ENCODE measurements around the gene APBA1.

Gene APBA1

DNA sequence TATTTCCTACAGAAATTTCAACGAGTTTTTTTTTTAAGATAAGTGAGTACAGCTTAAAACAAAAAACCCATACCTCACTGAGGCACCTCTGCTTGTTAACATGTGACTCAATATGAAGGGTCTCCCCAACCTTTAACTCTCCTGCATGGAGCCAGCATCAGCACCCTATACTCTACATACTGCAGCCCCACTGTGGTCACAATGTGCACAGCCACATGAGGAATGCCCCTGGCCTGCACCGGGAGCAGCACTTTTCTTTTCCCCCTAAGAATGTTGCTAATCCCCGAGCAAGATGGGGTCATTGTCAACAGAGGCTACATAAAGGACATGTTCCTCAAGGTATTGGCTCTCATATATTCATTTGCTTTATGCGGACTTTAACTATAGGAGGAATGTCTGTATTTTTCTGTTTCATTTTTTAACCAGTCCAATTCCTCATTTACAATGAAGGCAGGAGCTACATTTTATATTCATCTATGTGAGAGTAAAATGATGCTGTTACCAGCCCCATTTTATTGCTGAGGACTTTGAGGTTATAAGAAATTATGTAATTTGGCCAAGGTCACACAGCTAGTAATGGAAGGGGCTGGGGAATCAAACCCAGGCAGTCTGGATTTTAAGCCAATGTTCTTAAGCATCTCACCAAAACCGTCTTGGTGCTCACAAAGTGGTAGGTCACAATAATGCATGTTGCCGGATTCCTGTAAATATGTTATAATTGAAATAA is 93.0 kb downstream of the APBA1 start:
- DNase-seq (ENCODE audit: low read depth, low spot score), result no peak

DNA sequence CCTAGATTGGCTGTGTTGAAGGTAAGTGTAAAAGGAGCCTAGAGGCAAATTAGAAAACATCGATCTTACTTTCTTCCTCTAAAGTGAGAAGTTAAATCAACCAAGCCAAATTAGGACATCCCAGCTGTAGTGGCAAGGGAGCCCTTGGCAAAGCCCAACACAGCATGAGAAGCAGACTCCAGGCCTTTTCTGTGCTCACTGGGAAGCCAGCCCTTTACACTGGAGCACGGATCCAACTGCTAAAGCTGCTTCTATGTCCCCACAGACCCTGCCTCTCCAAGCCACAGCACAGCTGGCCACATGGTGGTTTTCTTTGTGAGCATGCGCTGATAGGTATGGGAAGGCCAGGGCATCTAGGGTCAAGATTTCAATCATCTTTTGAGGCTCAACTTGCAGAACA is 94.1 kb downstream of the APBA1 start:
- DNase-seq (ENCODE audit: low read depth, low spot score), result no peak

DNA sequence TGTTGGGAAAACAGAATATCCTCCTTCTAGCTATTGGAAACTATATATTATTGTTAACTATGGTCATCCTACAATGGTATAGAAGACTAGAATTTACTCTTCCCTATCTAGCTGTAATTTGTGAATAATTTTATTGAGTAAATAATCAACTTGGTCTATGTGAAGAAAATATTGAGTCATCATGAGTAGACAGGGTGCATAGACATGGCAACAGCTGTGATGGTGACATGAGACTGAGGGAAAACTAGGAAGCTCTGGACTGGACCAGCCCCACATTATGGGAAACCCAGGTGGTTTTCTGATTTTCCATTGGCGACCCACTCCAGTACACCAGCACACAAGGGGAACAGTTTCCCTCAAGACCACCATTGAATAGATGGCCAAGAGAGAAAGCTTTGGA is 95.0 kb downstream of the APBA1 start:
- no peak for DNase-seq (ENCODE audit: low read depth, low spot score)

DNA sequence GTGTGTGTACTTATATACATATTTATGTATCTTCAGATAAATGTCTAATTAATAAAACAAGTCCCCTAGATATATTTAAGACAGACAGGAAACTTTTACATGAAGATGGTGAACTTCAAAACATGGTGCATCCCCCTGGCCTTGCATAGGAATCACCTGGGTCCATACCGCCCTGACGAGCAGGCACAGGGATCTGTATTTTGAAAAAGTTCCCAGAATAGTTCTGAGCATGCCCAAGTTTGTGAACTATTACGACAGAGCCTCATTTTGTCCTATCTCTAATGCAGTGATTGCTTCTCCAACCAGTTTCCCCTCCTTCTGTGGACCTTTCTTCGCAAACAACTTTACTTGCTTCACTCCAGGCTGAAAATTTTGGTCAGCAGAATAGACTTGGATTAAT is 98.1 kb downstream of the APBA1 start:
- DNase-seq (ENCODE audit: low read depth, low spot score), result no peak

DNA sequence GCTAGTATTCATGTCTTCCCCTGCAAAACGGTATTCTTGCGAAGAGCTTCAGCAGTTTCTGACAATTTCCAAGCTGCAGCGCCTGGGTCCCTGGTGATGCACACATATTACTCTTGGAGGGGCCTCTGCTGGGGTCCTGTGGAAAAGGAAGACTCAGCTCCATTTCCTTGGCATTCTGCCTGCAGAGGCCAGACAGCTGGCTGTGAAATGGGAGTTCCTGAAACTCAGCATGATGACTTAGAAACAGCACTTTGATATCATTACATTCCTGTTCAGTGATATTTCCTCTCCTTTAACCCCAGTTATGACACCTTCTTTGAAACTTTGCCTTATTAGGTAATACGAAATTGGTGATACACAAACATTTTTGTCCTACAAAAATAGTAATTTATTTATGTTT is 98.5 kb downstream of the APBA1 start:
- DNase-seq (ENCODE audit: low read depth, low spot score), result no peak

DNA sequence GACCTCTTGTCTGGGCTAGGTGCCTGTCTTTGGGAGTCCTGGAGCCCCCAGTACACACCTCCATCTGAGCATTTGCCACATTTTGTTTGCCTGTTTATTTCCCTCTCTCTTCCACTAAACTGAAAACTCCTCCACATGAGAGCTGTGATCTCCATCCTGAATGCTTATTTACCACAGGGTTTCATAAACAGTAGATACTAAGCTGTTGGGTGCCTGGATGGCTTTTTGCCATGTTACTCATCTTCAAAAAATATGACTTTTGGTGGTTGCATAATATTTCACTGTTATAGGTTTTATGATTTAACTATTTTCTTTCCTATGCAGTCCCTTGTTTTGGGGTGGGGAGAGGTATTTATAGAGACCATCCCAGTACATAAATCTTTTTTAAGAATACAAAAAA is 99.6 kb downstream of the APBA1 start:
- DNase-seq (ENCODE audit: low read depth, low spot score), result no peak

DNA sequence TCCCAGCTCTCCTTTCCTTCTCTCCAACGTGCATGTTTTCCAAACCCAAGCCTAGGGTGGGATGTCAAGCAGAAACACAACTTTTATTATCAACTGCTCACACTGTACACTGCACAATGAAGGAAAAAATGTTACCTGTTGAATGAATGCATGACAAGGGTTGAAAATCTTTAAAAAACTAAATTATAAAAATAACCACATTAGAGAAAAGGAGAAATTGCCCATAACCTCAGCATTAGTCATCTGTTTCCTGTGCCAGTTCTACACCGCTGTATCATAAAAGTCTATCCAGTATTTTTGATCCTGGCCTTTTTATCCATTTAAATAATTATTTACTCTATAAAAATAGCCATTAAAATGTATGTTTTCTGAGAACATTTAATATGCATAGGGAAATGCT is 101.1 kb downstream of the APBA1 start:
- DNase-seq (ENCODE audit: low read depth, low spot score), result no peak

DNA sequence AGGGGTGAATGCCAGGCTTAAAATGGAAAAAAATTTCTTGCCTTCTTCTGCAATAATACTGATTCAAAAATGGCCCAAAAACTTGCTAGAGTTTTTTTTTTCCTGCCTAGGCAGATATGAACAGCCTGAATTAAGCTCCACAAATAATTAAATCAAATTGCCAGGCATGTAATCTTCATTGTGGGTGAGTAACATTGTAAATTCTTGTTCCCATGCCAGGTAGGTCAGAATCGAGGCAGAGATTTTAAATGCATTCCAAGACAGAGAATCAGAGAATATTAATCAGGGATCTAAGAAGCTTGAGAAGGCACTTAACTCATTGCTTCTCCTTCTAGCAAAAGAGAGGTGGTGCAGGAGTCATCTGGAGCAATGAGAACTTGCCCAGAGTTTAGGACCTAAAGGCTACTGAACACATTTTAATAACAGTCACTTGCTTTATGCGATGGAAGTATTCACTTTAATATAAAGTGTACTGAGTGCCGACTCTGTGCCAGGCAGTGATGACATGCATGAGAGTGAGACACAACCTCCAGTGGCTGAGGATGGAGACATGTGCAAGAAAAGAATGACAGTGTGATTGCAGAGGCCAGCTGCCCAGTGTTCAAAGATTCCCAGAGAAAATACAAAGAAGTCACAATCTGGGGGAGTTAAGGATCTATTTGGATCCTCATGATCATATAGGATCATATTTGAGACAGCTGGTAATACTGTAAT is 102.3 kb downstream of the APBA1 start:
- DNase-seq (ENCODE audit: low read depth, low spot score), result no peak

DNA sequence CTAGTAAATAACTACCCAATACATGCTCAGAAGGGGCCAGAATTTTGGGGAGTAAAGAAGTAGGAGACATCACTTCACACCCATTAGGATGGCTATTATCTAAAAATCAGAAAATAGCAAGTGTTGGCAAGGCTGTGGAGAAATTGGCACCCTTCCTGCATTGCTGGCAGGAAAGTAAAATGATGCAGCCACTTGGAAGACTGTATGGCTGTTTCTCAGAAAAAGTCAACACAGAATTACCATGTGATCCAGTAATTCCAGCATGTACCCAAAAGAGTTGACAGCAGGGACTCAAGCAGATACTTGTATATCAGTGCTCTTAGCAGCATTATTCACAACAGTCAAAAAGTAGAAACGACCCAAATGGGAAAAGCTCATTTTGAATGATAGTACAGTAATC is 107.6 kb downstream of the APBA1 start:
- DNase-seq (ENCODE audit: low read depth, low spot score), result no peak

DNA sequence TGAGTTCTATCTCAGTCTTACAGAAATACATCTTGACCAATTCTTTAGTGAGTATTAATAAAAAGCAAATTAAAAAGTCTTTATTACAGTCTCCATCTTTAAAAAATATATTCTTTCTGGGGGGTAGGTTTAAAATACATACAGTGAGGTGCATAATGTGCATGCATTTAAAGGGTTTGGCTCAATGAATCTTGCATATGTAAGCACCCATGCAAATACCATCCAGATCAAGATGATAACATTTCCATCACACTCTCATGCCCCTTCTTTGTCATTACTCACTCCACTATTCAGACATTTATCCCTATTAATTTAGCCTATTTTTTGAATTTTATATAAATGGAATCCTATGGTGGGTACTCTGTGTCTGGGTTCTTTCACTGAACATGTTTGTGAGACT is 113.0 kb downstream of the APBA1 start:
- no peak for DNase-seq (ENCODE audit: low read depth, low spot score)

DNA sequence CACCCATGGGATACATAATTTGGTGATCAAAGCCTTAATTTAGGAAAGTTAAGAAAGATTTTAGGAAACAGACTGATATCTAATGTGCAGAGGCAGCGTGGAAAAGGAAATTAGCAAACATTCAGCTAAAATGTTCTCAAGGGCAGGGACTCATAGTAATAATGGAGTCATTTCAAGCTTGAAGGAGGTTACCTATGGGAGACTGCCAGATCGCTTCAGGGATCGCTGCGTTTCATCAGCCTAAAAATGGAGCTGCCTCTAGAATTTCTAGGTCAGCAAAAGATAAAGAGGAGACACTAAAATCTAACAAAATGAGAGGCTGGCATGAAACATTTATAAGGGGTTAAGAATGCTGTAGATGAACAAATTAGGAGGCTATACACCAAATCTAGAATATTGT is 115.5 kb downstream of the APBA1 start:
- no peak for DNase-seq (ENCODE audit: low read depth, low spot score)

DNA sequence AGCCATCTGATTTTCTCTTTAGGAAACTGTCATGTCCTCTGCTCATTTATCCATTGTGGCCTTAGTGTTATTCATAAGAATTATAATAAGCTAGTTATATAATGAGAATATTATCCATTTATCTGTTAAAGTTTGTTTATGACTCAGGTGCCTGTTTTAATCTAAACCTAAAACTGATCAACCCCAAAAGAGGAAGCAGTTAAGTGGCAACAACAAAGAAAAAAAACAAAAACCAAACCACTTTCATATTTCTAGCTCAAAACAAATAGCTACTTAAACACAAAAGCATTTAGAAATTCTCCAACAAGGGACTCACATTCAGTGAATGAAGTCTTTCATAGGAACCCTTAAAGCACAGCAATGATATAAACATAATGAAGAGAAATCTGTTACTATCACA is 116.4 kb downstream of the APBA1 start:
- DNase-seq (ENCODE audit: low read depth, low spot score), result no peak

DNA sequence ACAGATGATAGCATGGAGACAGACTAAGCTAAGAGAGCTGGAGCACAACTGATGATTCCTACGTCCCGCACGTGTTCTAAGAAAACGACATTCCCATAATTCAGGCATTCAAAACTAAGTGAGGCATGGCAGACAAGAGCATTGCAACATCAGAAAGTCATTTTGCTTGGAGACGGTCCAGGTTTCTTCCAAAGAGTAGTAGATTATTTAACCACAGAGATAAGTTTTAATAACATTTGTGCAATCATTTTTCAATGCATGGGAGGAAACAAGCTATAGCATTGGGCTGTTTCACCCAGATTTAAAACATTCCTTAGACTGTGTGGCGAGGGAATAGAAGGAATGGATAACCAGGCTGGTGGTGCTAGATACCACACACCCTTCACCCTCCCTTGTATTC is 117.2 kb downstream of the APBA1 start:
- DNase-seq (ENCODE audit: low read depth, low spot score), result no peak

DNA sequence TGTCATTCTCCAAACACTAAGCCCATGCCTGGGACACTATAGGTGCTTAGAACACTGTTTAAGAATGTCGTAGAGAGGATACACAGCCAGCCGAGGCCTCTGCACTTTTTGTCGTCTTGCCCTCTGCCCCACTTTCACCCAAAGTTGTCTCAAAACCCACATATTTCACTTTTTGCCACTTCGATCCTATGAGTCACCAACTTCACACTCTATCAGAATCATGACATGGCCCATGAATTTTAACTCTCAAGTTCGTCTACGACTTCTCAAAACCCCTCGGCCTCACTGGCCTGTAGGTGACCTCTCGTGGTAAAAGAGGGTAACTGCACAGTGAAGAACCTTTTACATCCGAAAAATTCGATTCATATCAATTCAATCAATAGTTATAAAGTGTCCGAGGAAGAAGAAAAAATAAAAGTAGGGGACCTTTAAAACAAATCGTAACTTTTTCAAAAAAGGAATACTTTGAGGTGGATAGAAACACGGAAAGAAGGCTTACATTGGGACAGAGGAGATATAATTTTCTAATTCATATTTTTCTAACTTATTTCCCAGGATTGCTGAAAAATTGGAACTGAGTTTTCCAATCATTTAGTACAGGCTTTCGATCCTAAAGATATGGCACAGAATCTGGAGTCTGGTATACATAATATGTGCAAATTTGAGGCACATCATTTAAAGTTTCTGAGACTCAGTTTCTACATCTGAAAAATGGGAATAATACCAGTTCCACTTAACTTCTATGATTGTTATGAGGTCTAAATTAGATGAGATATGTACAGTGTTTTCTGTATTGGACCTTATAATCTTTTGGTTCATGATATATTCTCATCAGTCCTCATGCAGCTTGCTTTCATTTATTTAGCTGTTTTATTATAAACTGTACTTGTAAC is 122.6 kb downstream of the APBA1 start:
- no peak for DNase-seq (ENCODE audit: low read depth, low spot score)

DNA sequence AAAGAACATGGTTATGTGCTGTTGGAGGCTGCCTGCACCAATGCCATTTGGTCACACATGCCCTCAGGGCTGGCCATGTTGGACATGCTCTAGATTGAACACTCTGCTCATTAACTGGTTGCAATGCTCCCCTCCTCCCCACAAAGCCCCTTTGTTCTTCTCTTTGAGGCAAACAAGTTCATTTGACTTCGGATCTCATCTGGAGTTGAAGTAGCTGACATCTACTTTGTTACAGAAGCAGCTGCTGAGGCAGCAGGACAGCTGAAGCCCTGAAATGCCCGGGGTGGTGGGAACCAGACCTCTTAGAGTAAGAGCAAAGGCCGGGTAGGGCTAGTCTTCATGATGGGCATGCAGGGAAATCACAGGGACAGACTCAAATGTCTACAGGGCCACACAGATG is 123.5 kb downstream of the APBA1 start:
- no peak for DNase-seq (ENCODE audit: low read depth, low spot score)

DNA sequence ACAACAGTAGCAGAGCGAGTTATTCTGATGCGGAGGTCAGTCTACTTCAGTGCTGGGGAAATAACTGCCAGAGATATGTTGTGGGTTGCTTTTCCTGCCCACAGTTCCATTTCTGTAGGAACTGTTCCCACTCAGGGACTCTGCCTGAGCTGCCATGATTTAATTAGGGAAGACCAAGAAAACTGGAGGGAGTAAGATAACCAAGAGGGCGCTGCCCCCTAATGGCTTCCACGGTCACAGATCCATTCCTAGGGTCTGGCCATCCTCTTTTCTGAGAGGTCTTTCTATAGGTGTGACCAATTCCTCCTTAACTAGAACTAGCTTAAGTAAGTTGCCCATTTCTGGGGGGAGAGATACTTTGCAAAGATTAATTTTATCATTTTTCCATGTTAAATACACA is 125.9 kb downstream of the APBA1 start:
- DNase-seq (ENCODE audit: low read depth, low spot score), result no peak

DNA sequence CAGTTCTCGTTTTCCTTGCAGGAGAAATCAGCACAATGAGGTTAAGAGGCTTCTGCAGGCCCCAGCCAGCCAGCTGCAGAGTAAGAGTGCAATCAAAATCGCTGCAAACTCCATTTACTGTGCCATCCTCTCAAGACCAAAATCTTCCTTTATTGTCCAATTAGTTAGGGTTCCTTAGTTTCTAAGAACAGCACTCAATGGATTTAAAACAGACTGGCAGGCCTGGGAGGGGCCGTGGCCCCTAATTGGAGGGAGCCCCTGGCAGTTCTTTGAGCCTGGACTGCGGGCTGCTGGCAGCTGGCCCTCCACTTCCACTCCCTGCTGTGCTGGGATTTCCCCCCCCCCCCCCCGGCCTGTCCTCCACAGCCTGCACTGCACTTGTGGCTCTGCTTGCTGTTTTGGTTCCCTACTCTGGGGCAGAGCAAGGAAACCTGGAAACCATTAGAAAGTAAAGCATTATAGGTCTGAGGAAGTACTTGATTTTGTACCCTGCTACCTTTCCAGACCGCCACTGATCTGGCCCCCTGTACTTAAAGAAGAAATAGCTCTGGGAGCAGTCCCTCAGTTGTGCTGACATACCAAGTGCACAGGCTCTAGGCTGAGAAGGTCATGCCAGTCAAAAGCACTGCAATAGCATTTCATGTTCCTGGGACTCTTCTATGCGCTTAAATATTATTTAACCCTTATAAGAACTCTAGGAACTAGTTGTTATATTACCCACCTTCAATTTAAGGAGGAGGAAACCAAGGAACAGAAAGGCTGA is 129.0 kb downstream of the APBA1 start:
- no peak for DNase-seq (ENCODE audit: low read depth, low spot score)

DNA sequence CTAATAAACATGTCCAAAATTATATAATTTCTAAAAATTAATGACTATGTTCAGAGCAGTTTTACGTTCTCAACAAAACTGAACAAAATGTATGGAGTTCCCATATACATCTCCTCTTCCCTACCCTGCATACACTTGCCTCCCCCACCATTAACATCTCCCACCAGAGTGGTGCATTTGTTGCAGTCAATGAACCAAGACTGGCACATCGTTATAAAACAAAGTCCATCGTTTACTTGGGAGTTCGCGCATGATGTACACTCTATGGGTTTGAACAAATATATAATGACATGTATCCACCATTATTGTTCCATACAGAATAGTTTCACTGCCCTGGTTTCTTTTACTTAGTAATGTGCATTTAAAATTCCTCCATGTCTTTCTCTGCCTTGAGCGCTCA is 130.1 kb downstream of the APBA1 start:
- no peak for DNase-seq (ENCODE audit: low read depth, low spot score)

DNA sequence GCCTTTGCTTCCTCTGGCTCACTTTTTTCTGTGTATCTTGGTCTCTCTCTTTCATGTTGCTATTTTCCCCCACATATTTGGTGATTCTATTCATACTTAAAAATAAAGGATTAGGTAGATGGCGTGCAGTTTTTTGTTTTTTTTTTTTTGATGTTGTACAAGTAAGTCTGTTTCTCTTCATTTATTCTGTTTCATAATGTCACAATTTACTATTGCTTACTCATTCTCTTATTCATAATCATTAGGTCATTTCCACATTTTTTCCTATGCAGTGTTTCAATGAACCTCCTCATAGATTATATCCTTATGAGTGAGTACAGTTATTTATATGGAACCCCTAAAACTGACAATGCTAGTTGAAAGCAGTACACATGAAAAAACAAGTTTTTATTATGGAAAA is 136.3 kb downstream of the APBA1 start:
- DNase-seq (ENCODE audit: low read depth, low spot score), result no peak

DNA sequence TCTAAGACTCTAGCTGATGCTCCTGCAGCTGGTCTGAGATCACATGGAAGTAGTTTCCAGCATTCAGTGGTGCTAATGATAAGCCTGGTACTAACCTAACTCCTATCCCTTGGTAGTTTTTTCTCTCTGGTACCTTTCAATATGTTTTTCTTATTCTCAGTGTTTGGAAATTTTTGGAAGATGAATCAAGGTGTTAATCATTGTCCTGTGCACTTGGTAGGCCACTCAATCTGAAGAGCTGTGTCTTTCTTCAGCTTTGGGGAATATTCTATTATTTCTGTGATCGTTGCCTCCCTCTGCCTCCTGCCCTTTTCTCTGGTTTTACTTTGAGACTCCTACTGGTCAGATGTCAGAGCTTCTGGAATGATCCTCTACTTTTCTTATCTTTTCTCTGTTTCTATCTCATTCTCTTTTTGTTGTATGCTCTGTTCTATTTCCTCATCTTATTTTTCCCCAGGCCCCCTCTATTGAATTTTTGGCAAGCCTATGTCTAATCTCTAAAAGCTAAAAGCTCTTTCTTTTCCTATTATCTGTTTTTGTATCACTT is 136.8 kb downstream of the APBA1 start:
- DNase-seq (ENCODE audit: low read depth, low spot score), result no peak

DNA sequence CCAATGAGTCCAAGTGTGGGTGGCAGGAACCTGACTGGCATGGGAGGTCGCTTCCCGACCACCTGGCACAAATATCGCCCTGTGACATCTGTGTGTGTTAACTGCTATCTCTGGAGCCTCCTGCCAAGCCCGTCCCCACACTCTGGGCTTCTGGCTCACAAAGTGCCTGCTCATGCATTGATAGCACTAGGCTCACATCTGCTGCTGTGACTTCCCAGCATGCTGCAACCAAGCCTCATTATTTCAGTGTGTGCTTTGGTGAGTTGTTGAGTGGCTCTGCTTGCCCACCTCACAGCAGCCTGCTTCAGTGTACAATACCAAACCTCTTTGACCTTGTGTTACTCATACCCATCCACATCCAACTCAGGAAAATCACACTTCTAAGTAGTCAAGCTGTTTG is 139.8 kb downstream of the APBA1 start:
- no peak for DNase-seq (ENCODE audit: low read depth, low spot score)

DNA sequence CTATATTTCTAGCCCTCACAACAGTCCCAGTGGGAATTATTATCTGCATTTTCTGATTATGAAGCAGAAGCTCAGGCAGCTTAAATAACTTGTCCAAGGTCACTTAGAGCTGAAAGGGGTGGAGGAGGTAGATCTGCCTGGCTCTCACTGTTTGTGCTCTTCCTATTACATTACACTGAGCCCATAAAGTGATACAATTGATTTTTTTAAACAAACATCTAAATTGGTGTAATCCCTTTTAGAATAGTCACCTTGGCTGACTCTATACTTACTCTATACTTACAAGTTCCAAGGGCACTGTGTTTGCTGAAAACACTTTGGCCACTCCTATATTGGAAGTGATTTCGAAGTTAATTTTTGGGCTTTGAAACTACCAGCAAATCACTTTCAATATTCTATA is 144.7 kb downstream of the APBA1 start:
- DNase-seq (ENCODE audit: low read depth, low spot score), result no peak

Measured in activated CD4-positive, CD25-positive, alpha-beta regulatory T cell treated with anti-CD3 and anti-CD28 coated beads, Interleukin-2, amount 50 U/mL, for 16 hours (primary cell).